NCI-H2227 treated with DMSO at 0.1 percent for 48 hours (cell line): ENCODE data around the gene RPH3AL.
"Not testable (repeated sequence)": the region's sequence is repeated elsewhere in the genome, so short reads cannot be mapped to it uniquely, and the experiment has no call there.

Experiments used
- DNase-seq: peaks from one replicate; lab custom pipeline; 2025; lab: John Stamatoyannopoulos, UW

The RPH3AL gene

DNA sequence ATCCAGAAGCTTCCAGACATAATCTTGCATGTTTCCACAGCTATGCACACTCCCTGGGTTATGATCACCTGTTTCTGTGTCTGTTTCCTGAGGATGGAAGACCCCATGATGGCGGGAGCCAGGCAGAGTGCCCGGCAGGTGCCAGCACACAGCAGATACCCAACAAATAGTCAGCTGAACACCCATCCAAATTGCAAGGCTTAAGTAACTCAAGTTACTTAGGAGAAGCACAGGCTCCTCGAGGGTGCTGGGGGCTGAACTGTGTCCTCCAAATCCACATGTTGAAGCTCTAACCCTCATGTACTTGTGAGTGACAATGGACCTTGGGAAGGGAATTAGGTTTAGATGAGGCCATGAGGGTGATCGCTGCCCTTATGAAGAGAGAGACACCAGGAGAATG, 91.7 kb downstream of the RPH3AL start:
- DNase-seq, result no peak

DNA sequence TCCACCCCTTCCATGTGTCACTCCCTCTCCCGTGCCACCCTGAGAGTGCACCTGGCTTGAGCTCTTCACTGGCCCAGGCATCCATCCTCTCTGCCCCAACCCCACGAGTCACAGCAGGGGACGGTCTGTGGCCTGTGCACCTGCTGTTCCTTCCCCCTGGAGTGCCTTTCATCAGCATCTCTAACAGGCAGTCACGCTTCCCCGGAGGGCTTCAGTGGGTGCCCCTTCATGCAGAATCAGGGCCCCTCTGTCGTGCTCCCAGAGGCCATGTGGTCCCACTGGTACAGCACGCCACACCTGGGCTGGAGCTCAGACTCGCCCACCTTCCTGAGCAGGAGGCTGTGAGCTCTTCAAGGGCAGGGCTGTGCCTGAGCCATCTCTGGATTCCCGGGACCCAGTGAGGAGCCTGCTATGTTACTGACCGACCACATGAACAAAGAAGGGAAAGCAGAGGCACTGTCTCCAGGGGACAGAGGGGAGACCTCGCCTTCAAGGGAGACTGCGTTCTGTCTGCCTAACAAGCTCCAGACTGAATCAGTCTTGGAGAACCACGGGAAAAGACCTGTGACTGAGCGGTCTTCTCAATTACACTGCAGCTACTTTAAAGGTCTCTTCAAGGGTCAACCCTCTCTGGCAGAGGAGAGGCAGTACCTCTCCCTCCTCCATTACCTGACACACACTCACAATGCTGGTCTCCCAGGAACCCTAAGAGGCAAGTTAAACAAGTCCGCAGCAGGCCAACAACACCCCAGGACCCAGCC, 92.4 kb downstream of the RPH3AL start:
- no peak for DNase-seq

DNA sequence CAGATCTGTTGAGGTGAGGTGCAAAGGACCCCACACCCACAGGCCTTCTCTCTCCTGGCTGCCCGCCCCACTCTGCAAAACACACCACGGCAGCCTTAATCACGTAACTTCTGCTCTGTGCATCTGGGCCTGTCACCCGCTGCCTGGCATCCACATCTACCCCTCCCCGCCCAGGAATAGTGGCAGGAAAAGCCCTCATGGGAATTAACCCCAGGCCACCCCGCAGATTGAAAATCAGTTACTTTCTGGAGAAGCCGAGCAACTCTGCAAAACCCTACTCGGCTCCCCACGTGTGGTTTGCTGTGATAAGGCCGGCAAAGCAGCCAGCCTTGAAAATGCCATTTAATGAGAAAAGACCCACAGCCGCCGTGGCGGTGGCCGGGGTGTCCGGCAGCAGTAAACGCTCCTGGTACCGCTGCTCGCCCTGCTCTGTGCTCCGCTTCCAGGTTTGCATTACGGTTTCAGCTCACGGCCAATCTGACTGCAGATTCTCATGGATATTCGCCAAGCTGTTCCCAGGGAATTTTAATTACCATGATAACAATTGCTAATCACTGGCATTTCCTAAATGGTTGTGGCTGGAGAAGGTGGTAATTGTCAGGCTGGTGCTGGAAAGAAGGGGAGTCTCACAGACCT, 93.1 kb downstream of the RPH3AL start:
- no peak for DNase-seq

DNA sequence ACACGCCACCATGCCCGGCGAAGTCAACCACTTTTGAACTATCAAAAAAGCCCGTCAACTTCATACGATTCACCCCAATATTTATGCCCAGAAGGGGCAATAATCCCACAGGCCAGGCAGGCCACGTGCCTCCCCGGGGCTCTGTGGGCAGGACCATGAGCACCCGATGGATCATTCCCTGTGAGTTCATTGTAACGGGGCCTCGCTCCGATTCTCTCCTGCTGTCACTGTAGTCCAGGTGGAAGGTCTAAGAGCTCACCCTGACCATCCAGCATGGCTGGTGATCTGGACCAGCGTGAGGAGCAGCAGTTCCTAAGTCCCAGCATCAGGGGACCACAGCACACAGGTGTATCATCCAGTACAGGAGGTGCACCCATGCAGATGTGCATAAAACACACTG, 93.7 kb downstream of the RPH3AL start:
- DNase-seq, result no peak

DNA sequence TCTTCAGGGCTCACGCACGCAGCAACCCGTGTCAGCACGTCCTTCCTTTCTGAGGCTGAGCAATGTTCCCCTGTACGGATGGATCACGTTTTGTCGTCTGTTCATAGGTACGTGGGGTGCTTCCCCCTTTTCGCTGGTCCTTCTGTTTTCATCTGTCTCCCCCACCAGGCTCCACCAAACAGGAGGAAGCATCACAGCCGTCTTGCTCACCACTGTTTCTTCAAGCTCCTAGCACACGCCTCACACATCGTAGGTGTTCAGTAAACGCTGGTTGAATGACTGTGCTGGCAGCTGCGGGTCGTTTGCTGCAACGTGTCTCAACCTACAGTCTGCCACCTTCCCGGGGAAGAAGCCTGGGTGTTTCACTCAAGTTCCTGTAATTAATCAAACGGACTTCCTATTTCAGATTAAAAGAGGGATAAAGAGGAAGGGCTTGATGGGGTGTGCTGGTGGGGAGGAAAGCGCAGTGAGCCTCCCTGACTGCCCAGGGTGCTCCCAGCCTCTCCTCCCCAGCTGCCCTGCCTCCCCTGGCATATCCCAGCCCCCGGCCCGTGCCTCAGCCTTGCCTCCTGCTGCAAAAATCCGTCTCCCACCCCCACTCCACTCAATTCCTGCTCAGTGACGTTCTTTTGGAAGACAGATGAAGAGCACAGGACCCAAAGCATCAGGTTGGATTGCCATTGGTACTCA, 94.4 kb downstream of the RPH3AL start:
- DNase-seq, result no peak

DNA sequence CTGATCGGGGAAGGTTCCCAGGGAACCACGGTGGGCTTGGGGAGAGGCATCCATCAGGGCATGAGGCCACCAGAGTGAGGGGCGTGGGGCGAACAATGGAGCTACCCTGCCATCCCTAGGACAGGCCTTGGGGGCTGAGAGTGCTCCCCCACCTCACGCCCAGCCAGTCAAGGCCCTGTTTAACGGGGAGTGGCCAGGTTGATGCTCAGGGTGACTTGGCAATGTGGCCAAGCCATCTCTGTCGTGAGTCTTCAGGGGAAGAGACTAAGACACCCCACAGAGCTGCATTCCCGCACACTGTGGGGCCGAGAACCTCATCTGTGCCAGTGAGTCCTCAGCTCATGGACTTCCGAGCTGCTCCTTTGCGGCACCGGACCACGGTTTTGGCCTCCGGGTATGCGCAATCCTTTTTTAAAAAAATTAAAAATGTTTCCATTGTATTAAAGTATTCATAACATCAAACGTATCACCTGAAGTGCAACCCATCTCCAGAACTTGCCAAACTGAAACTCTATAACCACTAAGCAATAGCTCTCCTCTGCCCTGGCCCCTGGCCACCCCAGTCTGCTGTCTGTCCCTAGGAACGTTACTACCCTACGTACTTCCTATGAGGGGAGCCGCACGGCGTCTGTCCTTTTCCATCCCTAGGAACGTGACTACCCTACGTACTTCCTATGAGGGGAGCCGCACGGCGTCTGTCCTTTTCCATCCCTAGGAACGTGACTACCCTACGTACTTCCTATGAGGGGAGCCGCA, 99.3 kb downstream of the RPH3AL start:
- DNase-seq, result no peak

DNA sequence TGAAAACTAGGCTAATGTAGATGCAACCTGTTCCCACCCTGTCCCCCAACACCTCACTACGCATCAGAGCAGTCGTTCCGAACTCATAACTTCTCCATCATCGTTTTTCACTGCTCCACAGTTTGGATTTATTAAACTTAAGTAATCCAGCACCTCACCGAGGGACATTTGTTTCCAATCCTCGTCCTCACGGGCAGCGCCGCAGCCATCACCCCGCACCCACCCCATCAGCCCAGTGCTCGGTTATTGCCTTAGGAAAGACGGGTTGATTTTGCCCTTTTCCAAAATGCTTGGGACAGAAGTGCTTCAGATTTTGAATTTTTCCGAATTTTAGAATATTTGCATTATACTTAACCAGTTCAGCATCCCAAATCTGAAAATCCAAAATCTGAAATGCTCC, 100.2 kb downstream of the RPH3AL start:
- no peak for DNase-seq

DNA sequence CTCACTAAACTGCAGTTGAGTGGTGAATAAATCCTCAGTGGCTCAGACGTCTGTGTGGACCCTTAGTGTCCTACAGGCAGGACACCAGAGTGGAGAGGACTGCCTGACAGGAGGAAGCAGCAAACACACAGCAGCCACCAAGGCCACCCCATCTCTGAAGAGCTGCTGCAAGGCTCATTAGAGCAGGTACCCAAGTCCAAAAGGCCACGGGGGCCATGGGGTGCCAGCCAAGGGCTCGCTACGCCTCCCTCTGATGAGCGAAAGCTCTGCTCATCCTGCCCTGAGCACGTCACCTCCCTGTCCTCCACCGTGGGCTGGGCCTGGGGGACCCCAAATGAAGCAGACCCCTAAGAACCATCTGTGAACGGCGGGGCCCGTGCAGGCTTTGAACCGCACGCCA, 101.1 kb downstream of the RPH3AL start:
- no peak for DNase-seq

DNA sequence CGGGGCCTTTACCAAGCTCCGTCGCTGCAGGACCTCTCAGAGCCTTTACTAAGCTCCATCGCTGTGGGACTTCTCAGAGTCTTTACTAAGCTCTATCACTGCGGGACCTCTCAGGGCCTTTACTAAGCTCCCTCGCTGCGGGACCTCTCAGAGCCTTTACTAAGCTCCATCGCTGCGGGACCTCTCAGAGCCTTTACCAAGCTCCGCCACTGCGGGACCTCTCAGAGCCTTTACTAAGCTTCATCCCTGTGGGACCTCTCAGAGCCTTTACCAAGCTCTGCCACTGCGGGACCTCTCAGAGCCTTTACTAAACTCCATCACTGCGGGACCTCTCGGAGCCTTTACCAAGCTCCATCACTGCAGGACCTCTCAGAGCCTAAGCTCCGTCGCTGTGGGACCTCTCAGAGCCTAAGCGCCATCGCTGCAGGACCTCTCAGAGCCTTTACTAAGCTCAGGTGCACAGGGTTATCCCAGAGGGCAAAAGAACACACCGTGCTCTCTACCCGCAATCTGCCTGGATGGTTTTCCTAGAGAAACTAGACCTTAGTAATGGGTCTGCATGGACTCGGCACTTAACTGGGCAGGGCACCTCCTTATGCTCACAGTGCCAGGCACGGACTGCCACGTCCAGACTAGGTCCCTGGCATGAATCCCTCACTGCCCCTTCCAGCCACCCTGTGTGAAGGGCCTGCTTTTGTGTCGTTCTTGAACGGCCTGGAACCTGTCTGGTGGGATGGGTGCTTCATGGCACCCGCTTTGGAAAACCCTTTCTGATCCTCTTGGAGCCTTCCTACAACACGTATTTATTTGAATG, 101.9 kb downstream of the RPH3AL start:
- DNase-seq, result no peak

DNA sequence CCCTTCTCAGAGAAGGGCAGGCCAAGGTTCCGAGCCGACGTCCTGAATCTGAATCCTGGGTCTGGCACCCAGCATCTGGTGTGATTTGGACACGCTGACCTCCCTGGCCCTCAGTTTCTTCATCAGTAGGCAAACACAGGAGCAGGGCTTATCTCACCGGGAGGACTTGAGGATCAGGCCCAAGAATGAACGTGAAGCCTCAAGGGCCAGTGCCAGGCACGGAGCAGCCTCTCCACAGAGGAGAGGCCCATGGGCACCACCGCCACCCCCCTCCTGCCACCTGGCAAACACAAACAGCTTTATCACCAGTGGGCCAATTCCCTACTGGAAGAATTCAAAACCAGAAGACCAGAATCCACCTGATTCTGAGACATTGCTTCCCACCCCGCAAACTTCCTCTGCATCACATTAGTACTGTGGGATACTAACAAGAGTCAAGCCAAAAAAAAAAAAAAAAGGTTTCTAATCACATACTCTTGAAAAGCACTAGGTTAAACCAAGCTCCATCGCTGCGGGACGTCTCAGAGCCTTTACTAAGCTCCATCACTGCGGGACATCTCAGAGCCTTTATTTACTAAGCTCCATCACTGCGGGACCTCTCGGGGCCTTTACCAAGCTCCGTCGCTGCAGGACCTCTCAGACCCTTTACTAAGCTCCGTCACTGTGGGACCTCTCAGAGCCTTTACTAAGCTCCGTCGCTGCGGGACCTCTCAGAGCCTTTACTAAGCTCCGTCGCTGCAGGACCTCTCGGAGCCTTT, 103.2 kb downstream of the RPH3AL start:
- DNase-seq, result no peak

DNA sequence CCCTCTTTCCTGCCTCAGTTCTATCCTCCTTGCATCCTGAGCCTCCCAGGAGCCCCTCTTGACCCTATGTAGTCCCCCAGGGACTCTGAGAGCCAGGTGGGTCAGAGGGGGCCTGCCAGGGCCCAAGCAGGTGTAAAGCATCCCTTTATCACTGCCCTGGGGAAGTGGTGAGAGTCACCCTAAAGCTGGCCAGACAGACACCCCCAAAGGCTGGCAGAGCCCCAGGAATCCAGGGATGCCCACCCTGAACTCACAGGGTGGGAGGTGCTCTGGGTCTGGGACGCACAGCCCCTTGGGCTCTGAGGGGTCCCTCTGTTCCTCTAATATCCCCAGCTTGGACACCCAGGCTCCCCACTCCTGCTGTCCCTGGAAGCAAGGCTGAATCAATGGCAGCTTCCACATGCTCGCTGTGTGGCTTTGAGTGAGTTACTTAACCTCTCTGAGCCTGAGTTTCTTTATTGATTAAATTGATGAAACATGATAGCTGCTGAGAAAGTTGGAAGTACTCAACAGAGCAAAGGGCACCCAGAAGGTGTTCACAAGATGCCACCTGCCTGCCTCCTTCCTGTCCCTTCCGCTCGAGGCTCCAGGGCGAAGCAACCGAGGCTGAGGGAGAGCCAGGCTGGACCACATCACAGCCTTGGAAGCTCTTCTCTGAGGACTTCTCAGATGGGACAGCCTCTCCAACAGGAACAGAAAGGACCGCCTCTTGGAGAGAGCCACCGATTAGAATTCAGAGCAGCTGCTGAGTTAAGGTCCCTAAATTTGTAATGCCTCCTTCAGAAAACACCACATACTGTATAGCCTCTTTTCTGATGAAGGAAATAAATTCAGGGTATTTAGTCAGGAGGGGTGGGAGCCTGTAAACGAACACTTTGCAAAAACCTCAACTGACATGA, 104.0 kb downstream of the RPH3AL start:
- DNase-seq, result no peak

DNA sequence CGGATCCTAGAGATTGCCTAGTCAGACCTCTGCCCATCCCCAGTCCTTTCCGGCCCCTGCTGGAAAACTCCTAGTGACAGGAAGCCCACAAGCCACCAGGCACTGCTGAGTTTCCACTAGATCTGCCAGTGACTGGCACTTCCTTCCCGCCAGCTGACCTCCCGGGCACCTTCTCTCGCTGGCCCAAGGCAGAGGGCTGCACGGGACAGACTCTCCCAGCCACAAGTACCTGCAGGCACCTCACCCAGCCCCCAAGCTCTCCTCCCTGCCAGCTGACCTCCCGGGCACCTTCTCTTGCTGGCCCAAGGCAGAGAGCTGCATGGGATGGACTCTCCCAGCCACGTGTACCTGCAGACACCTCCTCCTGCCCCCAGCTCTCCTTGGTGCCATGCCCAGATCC, 104.8 kb downstream of the RPH3AL start:
- DNase-seq, result no peak

DNA sequence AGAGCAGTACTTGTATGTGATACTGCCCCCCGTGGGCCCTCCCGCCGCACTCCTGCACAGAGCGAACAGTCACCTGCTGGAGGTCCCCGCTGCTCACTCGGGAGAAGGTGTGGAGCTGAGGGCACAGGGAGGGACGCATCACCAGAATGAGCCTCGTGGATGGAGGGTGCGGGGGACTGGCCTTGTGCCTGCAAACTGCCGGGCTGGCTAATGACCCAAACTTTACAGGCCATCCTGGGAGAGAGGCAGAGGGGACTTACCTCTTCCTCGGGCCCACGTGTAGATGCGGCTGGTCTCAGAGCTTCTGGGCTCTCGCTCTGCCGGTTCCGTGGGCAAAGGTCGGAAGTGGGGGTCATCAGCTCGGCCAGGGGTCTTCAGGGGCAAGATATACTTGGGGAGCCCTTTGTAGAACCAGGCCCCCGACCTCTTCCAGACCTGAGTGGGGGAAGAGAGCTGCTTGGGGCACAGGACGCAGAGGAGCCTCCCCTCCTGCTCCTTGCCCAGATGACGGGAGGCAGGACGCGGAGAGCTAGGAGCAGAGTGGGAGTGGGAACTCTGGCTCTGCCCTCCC, 105.7 kb downstream of the RPH3AL start:
- DNase-seq, result no peak

DNA sequence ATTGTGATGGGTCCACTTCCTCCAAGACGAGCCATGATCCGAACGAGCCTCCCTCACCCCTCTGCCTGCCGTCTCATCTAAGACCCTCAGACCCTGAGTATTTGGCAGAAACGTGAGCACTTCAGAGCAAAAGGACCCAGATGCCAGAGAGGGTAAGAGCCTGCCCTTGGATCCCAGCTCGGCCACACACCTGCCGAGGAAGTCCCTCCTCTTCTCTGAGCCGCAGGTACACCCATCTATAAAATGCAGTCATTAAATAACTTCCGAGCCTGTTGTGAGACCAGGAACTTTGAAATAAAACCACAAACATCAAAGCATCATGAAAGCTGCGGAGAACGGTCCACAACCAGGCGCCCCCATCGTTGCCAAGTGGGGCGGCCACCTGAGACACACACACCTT, 106.4 kb downstream of the RPH3AL start:
- DNase-seq, result no peak

DNA sequence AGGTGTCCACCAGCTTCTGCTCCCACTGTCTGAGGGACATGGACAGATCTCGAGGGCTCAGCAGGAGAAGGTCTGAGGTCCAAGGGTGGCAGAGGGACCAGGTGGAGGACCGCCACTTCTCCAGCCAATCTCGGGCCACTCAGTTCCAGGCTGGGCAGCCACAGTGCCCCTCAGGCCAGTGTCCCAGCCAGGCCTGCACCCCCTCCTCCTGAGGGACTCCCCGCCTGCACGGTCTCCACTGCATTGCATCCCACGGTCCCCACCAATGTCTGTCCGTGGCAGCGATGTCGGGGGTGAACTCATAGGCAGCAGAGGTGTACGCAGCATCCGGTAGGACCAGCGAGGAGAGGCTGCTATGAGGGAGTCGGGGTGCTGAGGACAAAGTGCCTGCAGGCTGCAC, 107.0 kb downstream of the RPH3AL start:
- DNase-seq, result no peak

DNA sequence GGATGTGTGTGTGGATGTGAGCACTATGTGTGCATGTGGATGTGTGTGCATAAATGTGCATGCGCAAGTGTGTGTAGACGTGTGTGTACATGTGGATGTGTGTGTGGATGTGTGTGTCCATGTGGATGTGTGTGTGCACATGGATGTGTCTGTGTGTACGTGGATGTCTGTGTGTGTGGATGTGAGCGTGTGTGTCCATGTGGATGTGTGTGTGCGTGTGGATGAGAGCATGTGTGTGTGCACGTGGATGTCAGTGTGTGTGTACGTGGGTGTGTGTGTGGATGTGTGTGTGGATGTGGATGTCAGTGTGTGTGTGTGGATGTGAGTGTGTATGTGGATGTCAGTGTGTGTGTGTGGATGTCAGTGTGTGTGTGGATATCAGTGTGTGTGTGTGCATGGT, 107.6 kb downstream of the RPH3AL start:
- DNase-seq, result no peak

DNA sequence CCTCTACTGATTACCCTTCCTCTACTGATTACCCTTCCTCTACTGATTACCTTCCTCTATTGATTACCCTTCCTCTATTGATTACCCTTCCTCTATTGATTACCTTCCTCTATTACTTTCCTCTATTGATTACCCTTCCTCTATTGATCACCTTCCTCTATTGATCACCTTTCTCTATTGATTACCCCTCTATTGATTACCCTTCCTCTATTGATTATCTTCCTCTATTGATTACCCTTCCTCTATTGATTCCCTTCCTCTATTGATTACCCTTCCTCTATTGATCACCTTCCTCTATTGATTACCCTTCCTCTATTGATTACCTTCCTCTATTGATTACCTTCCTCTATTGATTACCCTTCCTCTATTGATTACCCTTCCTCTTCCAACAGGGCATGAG, 108.7 kb downstream of the RPH3AL start:
- not testable (repeated sequence) for DNase-seq

DNA sequence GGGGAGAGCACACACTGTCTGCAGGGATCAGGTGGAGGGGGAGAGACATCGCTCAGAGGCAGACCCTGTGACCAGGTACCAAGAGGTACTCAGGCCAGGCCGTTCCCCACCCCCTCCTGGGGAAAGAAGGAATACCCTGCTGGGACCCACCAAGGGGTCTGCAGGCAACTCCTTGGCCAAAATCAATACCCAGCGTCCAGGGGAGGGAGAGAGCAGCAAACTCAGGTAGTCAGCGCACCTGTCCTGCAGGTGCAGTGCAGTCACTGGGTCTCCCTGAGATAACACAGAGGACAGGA, 113.7 kb downstream of the RPH3AL start:
- DNase-seq, result no peak

DNA sequence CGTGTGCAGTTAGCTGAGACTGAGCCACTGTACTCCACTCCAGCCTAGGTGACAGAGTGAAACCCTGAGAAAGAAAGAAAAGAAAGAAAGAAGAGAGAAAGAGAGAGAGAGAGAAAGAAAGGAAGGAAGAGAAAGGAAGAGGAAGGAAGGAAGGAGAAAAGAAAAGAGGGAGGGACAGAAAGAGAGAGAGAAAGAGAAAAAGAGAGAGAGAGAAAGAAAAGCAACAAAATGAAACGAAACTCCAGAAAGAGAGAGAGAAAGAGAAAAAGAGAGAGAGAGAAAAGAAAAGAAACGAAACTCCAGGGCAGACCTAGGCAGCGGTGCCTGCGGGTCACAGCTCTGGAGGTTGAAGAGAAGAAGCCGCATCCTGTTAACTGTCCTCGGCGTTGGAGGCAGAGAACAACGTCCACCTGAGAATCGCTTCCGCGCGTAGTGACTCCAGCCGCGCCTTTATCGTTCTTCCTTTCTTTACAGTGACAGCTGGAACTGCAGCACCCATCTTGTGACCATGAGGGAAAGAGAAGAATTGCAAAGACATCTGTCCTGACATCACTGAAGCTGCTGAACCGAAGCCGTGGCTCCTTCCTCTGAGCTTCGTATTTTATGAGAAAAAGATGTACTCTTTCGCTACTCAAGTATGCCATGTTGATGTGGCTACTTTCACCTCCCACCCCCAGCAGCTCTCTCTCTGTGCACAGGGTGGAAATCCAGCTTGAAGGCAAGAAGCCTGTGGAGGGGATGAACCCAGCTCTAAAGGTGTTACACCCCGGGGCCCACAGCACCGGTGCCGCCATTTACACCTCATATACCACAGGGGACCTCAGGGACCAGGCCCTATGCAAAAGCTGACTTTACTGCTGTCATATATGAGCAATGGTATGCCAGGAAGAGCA, 114.3 kb downstream of the RPH3AL start:
- no peak for DNase-seq
